Measurements from ENCODE around the gene SMR3B. TPM values are rescaled to one million over a fixed set of nuclear protein-coding genes. Genes with fewer than 3 reads are reported as not detected.

The SMR3B gene
- not detected for total RNA-seq
- long read RNA-seq = 0 reads

DNA sequence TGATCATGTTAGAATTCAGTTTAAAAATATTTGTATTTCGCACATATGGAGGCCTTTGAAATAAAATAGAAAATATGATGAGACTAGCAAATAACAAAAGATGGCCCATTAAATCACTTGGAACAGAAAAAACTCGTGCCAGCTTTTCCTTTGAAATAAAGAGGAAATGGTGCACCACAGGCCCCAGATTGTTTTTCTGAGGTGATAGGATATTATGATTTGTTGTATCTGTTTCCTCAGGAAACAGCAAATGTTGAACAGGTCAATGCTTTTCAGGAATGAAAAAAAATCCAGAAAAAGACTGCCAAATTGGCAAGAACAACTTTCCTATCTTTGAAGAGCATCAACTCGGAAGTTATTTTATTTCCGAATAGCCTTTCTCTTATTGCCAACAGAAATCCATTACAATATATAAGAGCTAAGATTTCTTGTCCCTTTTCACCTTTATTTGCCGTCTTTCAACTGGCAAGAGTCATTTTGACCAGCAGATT is at the start of gene SMR3B:
Gene SMR3B, plus strand, starts transcription at position 441 of the 491 bp plus-strand sequence. CDS start 1,380 bp downstream, outside the sequence.
- H3K36me3 ChIP-seq = no peaks in the 10 kb centered on the region
- H3K27ac ChIP-seq = no peak within 1 kb of the TSS
- intact Hi-C loops (cut with DNase I) = no loop called here
- H3K4me3 ChIP-seq = no peak within 1 kb of the TSS
- TF ChIP-seq, protein P1, sequence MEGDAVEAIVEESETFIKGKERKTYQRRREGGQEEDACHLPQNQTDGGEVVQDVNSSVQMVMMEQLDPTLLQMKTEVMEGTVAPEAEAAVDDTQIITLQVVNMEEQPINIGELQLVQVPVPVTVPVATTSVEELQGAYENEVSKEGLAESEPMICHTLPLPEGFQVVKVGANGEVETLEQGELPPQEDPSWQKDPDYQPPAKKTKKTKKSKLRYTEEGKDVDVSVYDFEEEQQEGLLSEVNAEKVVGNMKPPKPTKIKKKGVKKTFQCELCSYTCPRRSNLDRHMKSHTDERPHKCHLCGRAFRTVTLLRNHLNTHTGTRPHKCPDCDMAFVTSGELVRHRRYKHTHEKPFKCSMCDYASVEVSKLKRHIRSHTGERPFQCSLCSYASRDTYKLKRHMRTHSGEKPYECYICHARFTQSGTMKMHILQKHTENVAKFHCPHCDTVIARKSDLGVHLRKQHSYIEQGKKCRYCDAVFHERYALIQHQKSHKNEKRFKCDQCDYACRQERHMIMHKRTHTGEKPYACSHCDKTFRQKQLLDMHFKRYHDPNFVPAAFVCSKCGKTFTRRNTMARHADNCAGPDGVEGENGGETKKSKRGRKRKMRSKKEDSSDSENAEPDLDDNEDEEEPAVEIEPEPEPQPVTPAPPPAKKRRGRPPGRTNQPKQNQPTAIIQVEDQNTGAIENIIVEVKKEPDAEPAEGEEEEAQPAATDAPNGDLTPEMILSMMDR (IDR thresholded peaks at IDR 0.05) = no peak
- H3K9me3 ChIP-seq = no peaks in the 10 kb centered on the region
- H3K27me3 ChIP-seq = no peaks in the 10 kb centered on the region
- DNase-seq (no peak), ATAC-seq (no peak)
- H3K4me1 ChIP-seq = no peaks in the 10 kb centered on the region

DNA sequence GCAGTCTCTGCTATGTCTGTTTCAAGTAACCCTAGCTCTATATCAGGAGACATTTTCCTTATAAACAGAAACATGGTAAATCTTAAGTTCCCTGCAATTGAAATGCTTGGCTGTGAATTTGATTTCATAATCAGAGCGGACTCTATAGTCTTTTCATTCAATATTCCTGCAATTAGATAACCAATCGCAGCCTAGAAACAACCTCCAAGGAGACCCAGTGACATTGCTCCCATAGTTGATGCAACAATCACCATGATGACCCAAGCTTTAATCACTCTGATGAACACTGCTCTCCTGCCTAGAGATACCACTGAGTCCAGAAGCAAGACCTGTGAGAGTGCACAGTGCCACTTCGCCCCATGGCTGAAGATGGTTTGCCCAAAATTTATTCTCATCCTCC is 48.2 kb upstream of the SMR3B start, which contains the start of gene CABS1:
Gene CABS1, plus strand, starts transcription at position 301 of the 400 bp plus-strand sequence. Its CDS starts 59 bp downstream, at position 360.
- no peak within 1 kb of the TSS for H3K27ac ChIP-seq
- no peaks in the 10 kb centered on the region for H3K4me1 ChIP-seq
- ATAC-seq = no peak
- intact Hi-C loops (cut with DNase I) = no loop called here
- H3K4me3 ChIP-seq = no peak within 1 kb of the TSS
- no peaks in the 10 kb centered on the region for H3K9me3 ChIP-seq
- no peaks in the 10 kb centered on the region for H3K27me3 ChIP-seq
- TF ChIP-seq, protein P1 (IDR thresholded peaks at IDR 0.05) = no peak
- H3K36me3 ChIP-seq = no peaks in the 10 kb centered on the region
- DNase-seq = no peak

DNA sequence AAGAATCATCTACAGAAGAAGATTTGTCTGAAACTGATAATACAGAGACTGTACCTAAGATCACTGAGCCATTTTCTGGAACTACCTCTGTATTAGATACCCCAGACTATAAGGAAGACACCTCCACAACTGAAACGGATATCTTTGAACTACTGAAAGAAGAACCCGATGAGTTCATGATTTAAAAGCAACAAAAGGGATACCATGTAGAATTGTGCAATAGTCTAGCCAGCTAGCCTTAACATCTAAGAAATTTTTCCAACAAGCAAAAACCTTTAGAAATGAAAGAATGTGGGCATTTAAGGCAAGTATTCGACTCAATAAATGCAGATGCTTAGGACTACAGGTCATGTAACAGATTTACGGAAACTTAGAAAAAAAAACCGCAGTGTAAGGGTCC is 46.9 kb upstream of the SMR3B start:
- ATAC-seq (no peak), DNase-seq (no peak)
- H3K36me3 ChIP-seq = no peaks in the 10 kb centered on the region
- no peaks in the 10 kb centered on the region for H3K9me3 ChIP-seq
- H3K27me3 ChIP-seq = no peaks in the 10 kb centered on the region
- intact Hi-C loops (cut with DNase I) = no loop called here
- no peak overlapping the region for H3K27ac ChIP-seq
- H3K4me1 ChIP-seq = no peaks in the 10 kb centered on the region
- TF ChIP-seq, protein P1 (IDR thresholded peaks at IDR 0.05) = no peak
- no peak overlapping the region for H3K4me3 ChIP-seq

DNA sequence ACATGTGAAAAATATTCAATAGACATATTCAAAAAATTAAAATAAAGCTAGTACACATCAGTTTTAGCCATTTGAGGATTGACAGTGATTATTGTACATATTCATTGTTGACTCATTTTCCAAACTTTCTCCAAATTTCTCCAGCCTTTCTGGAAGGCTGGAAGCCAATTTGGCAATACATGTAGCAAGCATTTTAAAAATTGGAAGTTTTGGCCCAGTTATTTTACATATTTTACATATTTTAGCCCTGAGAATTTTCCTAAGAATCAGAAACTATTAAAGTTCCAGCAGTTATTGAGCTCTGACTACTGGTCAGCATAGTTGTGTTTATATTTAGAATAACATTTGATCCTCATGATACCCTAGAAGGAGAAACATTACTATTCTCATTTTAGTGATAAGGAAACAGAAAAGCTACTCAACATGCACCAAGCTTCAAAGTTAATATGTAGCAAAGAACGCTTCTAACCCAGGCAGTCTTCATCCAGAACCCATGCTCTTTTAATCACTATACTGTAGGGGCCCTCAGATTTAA is 45.0 kb upstream of the SMR3B start:
- Histone ChIP-seq H3K4me3 (no peak overlapping the region), H3K27me3 (no peaks in the 10 kb centered on the region), H3K36me3 (no peaks in the 10 kb centered on the region), H3K27ac (no peak overlapping the region), H3K9me3 (no peaks in the 10 kb centered on the region), H3K4me1 (no peaks in the 10 kb centered on the region)
- intact Hi-C loops (cut with DNase I) = no loop called here
- DNase-seq = no peak
- TF ChIP-seq, protein P1 (IDR thresholded peaks at IDR 0.05) = no peak
- no peak for ATAC-seq

DNA sequence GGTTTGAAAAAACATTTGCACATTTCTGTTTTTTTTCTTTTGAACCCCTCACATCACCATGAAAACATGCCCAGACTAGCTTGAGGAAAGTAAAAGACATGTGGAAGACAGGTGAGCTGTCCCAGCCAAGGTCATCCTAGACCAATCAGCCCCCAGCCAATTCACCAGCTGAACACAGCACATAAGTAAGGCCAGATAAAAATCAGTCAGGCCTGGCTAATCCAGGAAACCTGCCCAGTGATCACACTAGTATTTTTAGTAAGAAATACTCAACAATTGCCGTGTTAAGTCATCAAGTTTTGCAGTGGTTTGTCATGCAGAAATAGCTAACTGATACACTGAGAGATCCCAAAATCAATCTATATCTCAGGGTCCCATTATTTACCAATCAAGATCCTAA is 26.7 kb upstream of the SMR3B start:
- no peaks in the 10 kb centered on the region for H3K36me3 ChIP-seq
- no peak overlapping the region for H3K27ac ChIP-seq
- DNase-seq (no peak), ATAC-seq (no peak)
- no peaks in the 10 kb centered on the region for H3K9me3 ChIP-seq
- intact Hi-C loops (cut with DNase I) = no loop called here
- H3K4me1 ChIP-seq = no peaks in the 10 kb centered on the region
- no peak overlapping the region for H3K4me3 ChIP-seq
- H3K27me3 ChIP-seq = no peaks in the 10 kb centered on the region
- TF ChIP-seq, protein P1 (IDR thresholded peaks at IDR 0.05) = no peak

Data from upper lobe of right lung (tissue), 1 donor.